CD4-positive, alpha-beta T cell (primary cell): ENCODE measurements around the gene KHDC1. TPM values are rescaled to one million over a fixed set of nuclear protein-coding genes. Genes with fewer than 3 reads are reported as not detected.
"Not testable (repeated sequence)": the region's sequence is repeated elsewhere in the genome, so short reads cannot be mapped to it uniquely, and the experiment has no call there.

Experiments
- ATAC-seq: fragments of 200-7000 bp; cut with Tn5 transposase; one replicate; pipeline ENCODE4 v1.10.0; 2022; ENCODE audit warnings: mild to moderate bottlenecking; ENCODE audit not compliant: poor library complexity
- CTCF ChIA-PET: fragments of 350-600 bp; sonication (Branson Sonifier 250); formaldehyde crosslinking; loops from one replicate; lab custom pipeline; 2021; ENCODE audit warnings: antibody characterized with exemption, inconsistent platforms; lab: Charles Lee
- POLR2A ChIA-PET: fragments of 350-600 bp; sonication (Branson Sonifier 250); formaldehyde crosslinking; loops from one replicate; lab custom pipeline; 2021; ENCODE audit warnings: antibody characterized with exemption, inconsistent platforms; lab: Charles Lee
- DNase-seq, 14 experiments: peaks; one replicate each; pipeline ENCODE4 v3.0.0-alpha.2; 2013 to 2020; ENCODE audit warnings: mixed read lengths in 2 of 14
- H3K27ac ChIP-seq, 2 donors: one replicate each; pipeline versions ENCODE4 v1.5.1 to v1.7.0; 2013; ENCODE audit warnings: low read length in 2 of 2, low read depth in 1 of 2, mild to moderate bottlenecking in 1 of 2
- H3K27me3 ChIP-seq, 2 experiments: 1 replicate in 1 of 2; 2 replicates in 1 of 2; pipeline versions ENCODE4 v1.6.1 to v1.7.0; 2013; ENCODE audit warnings: low read length in 2 of 2, control low read depth in 1 of 2, mild to moderate bottlenecking in 1 of 2, moderate library complexity in 1 of 2; ENCODE audit not compliant: insufficient read depth in 2 of 2, control insufficient read depth in 1 of 2
- H3K36me3 ChIP-seq: one replicate; pipeline ENCODE4 v1.6.1; 2013; ENCODE audit warnings: low read length, control low read depth; ENCODE audit not compliant: insufficient read depth
- H3K4me1 ChIP-seq: one replicate; pipeline ENCODE4 v1.6.1; 2013; ENCODE audit warnings: low read length, control low read depth; ENCODE audit not compliant: insufficient read depth
- H3K4me3 ChIP-seq: one replicate; pipeline ENCODE4 v1.5.1; 2013; ENCODE audit warnings: mild to moderate bottlenecking, low read length, moderate library complexity
- H3K9me3 ChIP-seq, 2 experiments: 1 replicate in 1 of 2; 2 replicates in 1 of 2; pipeline versions ENCODE4 v1.6.1 to v1.7.0; 2013; ENCODE audit warnings: low read length in 2 of 2, mild to moderate bottlenecking in 2 of 2, control low read depth in 1 of 2, moderate library complexity in 1 of 2; ENCODE audit not compliant: control insufficient read depth in 1 of 2, insufficient read depth in 1 of 2
- H3K27ac Mint-ChIP-seq: one replicate; pipeline ENCODE4 v1.8.0; 2020; ENCODE audit warnings: mixed read lengths
- H3K27me3 Mint-ChIP-seq: one replicate; pipeline ENCODE4 v1.8.0; 2021; ENCODE audit warnings: mixed read lengths
- H3K36me3 Mint-ChIP-seq: one replicate; pipeline ENCODE4 v1.8.0; 2021; ENCODE audit warnings: low read depth, mixed read lengths
- H3K4me1 Mint-ChIP-seq: one replicate; pipeline ENCODE4 v1.8.0; 2021; ENCODE audit warnings: low read depth, mixed read lengths
- H3K4me3 Mint-ChIP-seq: one replicate; pipeline ENCODE4 v1.8.0; 2020; ENCODE audit warnings: mild to moderate bottlenecking, mixed read lengths
- H3K9me3 Mint-ChIP-seq: one replicate; pipeline ENCODE4 v1.8.0; 2020; ENCODE audit warnings: mixed read lengths
- CTCF ChIP-seq: fragments of 200-600 bp; IDR thresholded peaks from one replicate; pipeline ENCODE4 v1.8.0; 2022; ENCODE audit warnings: antibody characterized with exemption, mild to moderate bottlenecking
- intact Hi-C, 2 experiments: fragments of 100-400 bp; cut with DNase I in 1 of 2; cut with micrococcal nuclease in 1 of 2; formaldehyde crosslinking; loops; one replicate each; pipeline versions ENCODE4 v1.15.1 to v1.9.0; 2023 to 2025; cut with DNase I, micrococcal nuclease
- total RNA-seq, 174 experiments: library from RNA in 2 of 174; stranded (reverse) in 2 of 174; gene quantifications; one replicate each; pipeline ENCODE4 v1.2.3 and lab custom pipeline; 2021 to 2026

KHDC1 gene
- total RNA-seq, 2 experiments from 2014 or later = 0.71 to 1.2 TPM

- no peak for TF ChIP-seq CTCF
- CTCF ChIA-PET = no interaction called here
Observed at GRCh38 chr6:73286752-73287151, 23.8 kb upstream of the KHDC1 start.

GRCh38 chr6:73285674-73286283, 22.8 kb upstream of the KHDC1 start:
- no peaks in the 10 kb centered on the region for H3K9me3 ChIP-seq
- peak in 3 of 14 experiments; percentile 20 to 27 (median 24) for DNase-seq
- H3K36me3 ChIP-seq = no peaks in the 10 kb centered on the region
- ATAC-seq = no peak
- H3K27ac ChIP-seq = no peak overlapping the region
- no peaks in the 10 kb centered on the region for H3K27me3 ChIP-seq
- no peaks in the 10 kb centered on the region for H3K27me3 Mint-ChIP-seq
- H3K9me3 Mint-ChIP-seq = no peaks in the 10 kb centered on the region
- no peak overlapping the region for H3K4me3 Mint-ChIP-seq
- H3K4me1 ChIP-seq = no peaks in the 10 kb centered on the region
- CTCF ChIA-PET = interaction anchor here (1.0 to 1.3 kb wide), 3 partner anchors 22 to 43 kb away, joined by 4 to 6 read pairs (median 5); partner anchors contain the start of gene KHDC1
- POLR2A ChIA-PET = interaction anchor here (0.6 kb wide), 1 partner anchor 165 kb away, joined by 3 read pairs; no protein-coding TSS in a partner anchor
- H3K27ac Mint-ChIP-seq = no peak overlapping the region
- no peaks in the 10 kb centered on the region for H3K4me1 Mint-ChIP-seq
- TF ChIP-seq CTCF = no peak
- no peaks in the 10 kb centered on the region for H3K36me3 Mint-ChIP-seq
- intact Hi-C loops = loop anchor here (5.0 to 10.0 kb wide), 2 partner anchors 42 to 99 kb away; no protein-coding TSS in a partner anchor
- no peak overlapping the region for H3K4me3 ChIP-seq

More at GRCh38 chr6:73286752-73287151, 23.8 kb upstream of the KHDC1 start:
- Mint-ChIP-seq H3K27ac (no peak overlapping the region), H3K36me3 (no peaks in the 10 kb centered on the region), H3K4me1 (no peaks in the 10 kb centered on the region), H3K9me3 (no peaks in the 10 kb centered on the region), H3K4me3 (no peak overlapping the region), H3K27me3 (no peaks in the 10 kb centered on the region)
- Histone ChIP-seq H3K36me3 (no peaks in the 10 kb centered on the region), H3K4me3 (no peak overlapping the region), H3K4me1 (no peaks in the 10 kb centered on the region), H3K27ac (no peak overlapping the region), H3K9me3 (no peaks in the 10 kb centered on the region), H3K27me3 (no peaks in the 10 kb centered on the region)
- intact Hi-C loops = loop anchor here (5.0 to 10.0 kb wide), 2 partner anchors 41 to 98 kb away; no protein-coding TSS in a partner anchor
- ATAC-seq (no peak), DNase-seq (no peak)
- POLR2A ChIA-PET = no interaction called here

GRCh38 chr6:73282871-73283270, 19.9 kb upstream of the KHDC1 start:
- Mint-ChIP-seq H3K27ac (no peak overlapping the region), H3K27me3 (no peaks in the 10 kb centered on the region), H3K4me1 (no peaks in the 10 kb centered on the region), H3K9me3 (no peaks in the 10 kb centered on the region), H3K36me3 (no peaks in the 10 kb centered on the region), H3K4me3 (no peak overlapping the region)
- Histone ChIP-seq H3K4me3 (no peak overlapping the region), H3K27me3 (no peaks in the 10 kb centered on the region), H3K36me3 (no peaks in the 10 kb centered on the region), H3K4me1 (no peaks in the 10 kb centered on the region), H3K9me3 (no peaks in the 10 kb centered on the region), H3K27ac (no peak overlapping the region)
- ChIA-PET POLR2A (no interaction called here), CTCF (interaction anchor here (0.5 kb wide), 1 partner anchor 28 kb away, joined by 4 read pairs; no protein-coding TSS in a partner anchor)
- TF ChIP-seq CTCF = no peak
- no peak for ATAC-seq
- intact Hi-C loops = loop anchor here in 1 of 2 experiments (10.0 kb wide), 1 partner anchor 102 kb away; no protein-coding TSS in a partner anchor
- no peak for DNase-seq

- H3K27me3 Mint-ChIP-seq, H3K27ac ChIP-seq, H3K4me3 ChIP-seq, H3K36me3 Mint-ChIP-seq, H3K4me1 ChIP-seq, H3K9me3 ChIP-seq, ATAC-seq, DNase-seq, CTCF ChIA-PET, H3K27ac Mint-ChIP-seq, H3K4me3 Mint-ChIP-seq, H3K36me3 ChIP-seq, H3K9me3 Mint-ChIP-seq, H3K27me3 ChIP-seq, H3K4me1 Mint-ChIP-seq, POLR2A ChIA-PET: not testable (repeated sequence)
- intact Hi-C loops = loop anchor here in 1 of 2 experiments (10.0 kb wide), 1 partner anchor 103 kb away; no protein-coding TSS in a partner anchor
Observed at GRCh38 chr6:73281684-73282083, 18.7 kb upstream of the KHDC1 start.

GRCh38 chr6:73269296-73269695, 6.3 kb upstream of the KHDC1 start:
- H3K36me3 ChIP-seq, H3K4me1 ChIP-seq, H3K4me3 Mint-ChIP-seq, H3K4me3 ChIP-seq, DNase-seq, H3K27me3 Mint-ChIP-seq, ATAC-seq, H3K9me3 Mint-ChIP-seq, H3K27ac ChIP-seq, CTCF ChIA-PET, H3K27ac Mint-ChIP-seq, H3K27me3 ChIP-seq, H3K9me3 ChIP-seq, intact Hi-C loops, POLR2A ChIA-PET: not testable (repeated sequence)
- H3K4me1 Mint-ChIP-seq = peaks cover 18% of the 10 kb centered on the region
- H3K36me3 Mint-ChIP-seq = peaks cover 16% of the 10 kb centered on the region
